Subcutaneous abdominal adipose tissue (tissue), 5 donors: Measurements from ENCODE around the gene PITX2.

ENCODE experiments used
- H3K27ac ChIP-seq: one replicate; pipeline ENCODE4 v1.7.0; 2013; ENCODE audit warnings: low read depth, mild to moderate bottlenecking, inconsistent platforms, low read length, moderate library complexity
- H3K27me3 ChIP-seq, 5 donors: one replicate each; pipeline ENCODE4 v1.7.0; 2013; ENCODE audit warnings: low read length in 5 of 5, inconsistent platforms in 1 of 5; ENCODE audit not compliant: control insufficient read depth in 5 of 5, insufficient read depth in 4 of 5
- H3K36me3 ChIP-seq, 5 donors: one replicate each; pipeline ENCODE4 v1.7.0; 2013; ENCODE audit warnings: low read length in 5 of 5; ENCODE audit not compliant: control insufficient read depth in 5 of 5, insufficient read depth in 5 of 5
- H3K4me1 ChIP-seq, 5 donors: one replicate each; pipeline ENCODE4 v1.7.0; 2013; ENCODE audit warnings: low read length in 5 of 5, mild to moderate bottlenecking in 3 of 5, moderate library complexity in 1 of 5; ENCODE audit not compliant: control insufficient read depth in 5 of 5, insufficient read depth in 5 of 5
- H3K4me3 ChIP-seq, 5 donors: one replicate each; pipeline ENCODE4 v1.7.0; 2013; ENCODE audit warnings: low read length in 5 of 5, low read depth in 1 of 5
- H3K9ac ChIP-seq, 5 donors: one replicate each; pipeline ENCODE4 v1.7.0; 2013; ENCODE audit warnings: low read length in 5 of 5, mild to moderate bottlenecking in 4 of 5, moderate library complexity in 3 of 5
- H3K9me3 ChIP-seq, 5 donors: one replicate each; pipeline ENCODE4 v1.7.0; 2013; ENCODE audit warnings: low read length in 5 of 5; ENCODE audit not compliant: control insufficient read depth in 5 of 5
- donor health status: healthy.
- donor health status: healthy.
- donor health status: healthy.
- donor health status: healthy.
- donor health status: healthy.

PITX2 gene

GRCh38 chr4:110611968-110612447, 10.9 kb downstream of the PITX2 start:
- Histone ChIP-seq H3K27ac (no peak overlapping the region), H3K9me3 (no peaks in the 10 kb centered on the region), H3K36me3 (no peaks in the 10 kb centered on the region), H3K27me3 (peaks cover 45 to 71% (median 67%) of the 10 kb centered on the region in 5 donors), H3K9ac (no peak overlapping the region), H3K4me3 (peak overlapping the region in 3 of 5 donors; percentile 38 to 43 (median 38)), H3K4me1 (peaks cover 0 to 13% (median 10%) of the 10 kb centered on the region in 5 donors)

GRCh38 chr4:110610940-110611831, 11.7 kb downstream of the PITX2 start:
- Histone ChIP-seq H3K9me3 (no peaks in the 10 kb centered on the region), H3K9ac (no peak overlapping the region), H3K36me3 (no peaks in the 10 kb centered on the region), H3K4me3 (peak overlapping the region in 4 of 5 donors; percentile 38 to 43 (median 38)), H3K27ac (no peak overlapping the region), H3K27me3 (peaks cover 45 to 71% (median 63%) of the 10 kb centered on the region in 5 donors), H3K4me1 (peaks cover 0 to 13% (median 10%) of the 10 kb centered on the region in 5 donors)

- H3K4me3 ChIP-seq = no peak overlapping the region
- peaks cover 0 to 13% (median 10%) of the 10 kb centered on the region in 5 donors for H3K4me1 ChIP-seq
- H3K27me3 ChIP-seq = peaks cover 45 to 65% (median 58%) of the 10 kb centered on the region in 5 donors
- no peak overlapping the region for H3K9ac ChIP-seq
- no peak overlapping the region for H3K27ac ChIP-seq
- no peaks in the 10 kb centered on the region for H3K36me3 ChIP-seq
- no peaks in the 10 kb centered on the region for H3K9me3 ChIP-seq
Measured at GRCh38 chr4:110610620-110610939, 12.3 kb downstream of the PITX2 start.

- Histone ChIP-seq H3K9me3 (no peaks in the 10 kb centered on the region), H3K36me3 (no peaks in the 10 kb centered on the region), H3K27ac (no peak overlapping the region), H3K4me3 (no peak overlapping the region), H3K9ac (no peak overlapping the region), H3K4me1 (peaks cover 0 to 13% (median 10%) of the 10 kb centered on the region in 5 donors), H3K27me3 (peaks cover 36 to 52% (median 45%) of the 10 kb centered on the region in 5 donors)
Measured at GRCh38 chr4:110609044-110609750, 13.7 kb downstream of the PITX2 start.

- no peaks in the 10 kb centered on the region for H3K4me1 ChIP-seq
- H3K36me3 ChIP-seq = no peaks in the 10 kb centered on the region
- H3K27me3 ChIP-seq = peaks cover 6 to 15% (median 12%) of the 10 kb centered on the region in 5 donors
- no peak overlapping the region for H3K4me3 ChIP-seq
- H3K9ac ChIP-seq = no peak overlapping the region
- H3K27ac ChIP-seq = no peak overlapping the region
- no peaks in the 10 kb centered on the region for H3K9me3 ChIP-seq
Measured at GRCh38 chr4:110605077-110605476, 17.8 kb downstream of the PITX2 start.

- Histone ChIP-seq H3K4me3 (no peak overlapping the region), H3K27ac (no peak overlapping the region), H3K9ac (no peak overlapping the region), H3K4me1 (no peaks in the 10 kb centered on the region), H3K27me3 (peaks cover 0 to 2% (median 0%) of the 10 kb centered on the region in 5 donors), H3K36me3 (no peaks in the 10 kb centered on the region), H3K9me3 (peaks cover 0 to 6% (median 0%) of the 10 kb centered on the region in 5 donors)
Measured at GRCh38 chr4:110602061-110602460, 20.8 kb downstream of the PITX2 start.

GRCh38 chr4:110597582-110597981, 25.3 kb downstream of the PITX2 start:
- H3K4me1 ChIP-seq = no peaks in the 10 kb centered on the region
- no peak overlapping the region for H3K4me3 ChIP-seq
- no peak overlapping the region for H3K27ac ChIP-seq
- H3K9me3 ChIP-seq = peaks cover 0 to 20% (median 4%) of the 10 kb centered on the region in 5 donors
- H3K36me3 ChIP-seq = no peaks in the 10 kb centered on the region
- H3K27me3 ChIP-seq = peaks cover 0 to 2% (median 0%) of the 10 kb centered on the region in 5 donors
- no peak overlapping the region for H3K9ac ChIP-seq

- Histone ChIP-seq H3K9ac (no peak overlapping the region), H3K27ac (no peak overlapping the region), H3K36me3 (no peaks in the 10 kb centered on the region), H3K4me3 (no peak overlapping the region), H3K9me3 (peaks cover 0 to 20% (median 4%) of the 10 kb centered on the region in 5 donors), H3K27me3 (peaks cover 0 to 2% (median 0%) of the 10 kb centered on the region in 5 donors), H3K4me1 (no peaks in the 10 kb centered on the region)
Measured at GRCh38 chr4:110596431-110596830, 26.4 kb downstream of the PITX2 start.

GRCh38 chr4:110595583-110595982, 27.3 kb downstream of the PITX2 start:
- no peak overlapping the region for H3K4me3 ChIP-seq

GRCh38 chr4:110589297-110589696, 33.6 kb downstream of the PITX2 start:
- Histone ChIP-seq H3K9ac (no peak overlapping the region), H3K36me3 (no peaks in the 10 kb centered on the region), H3K9me3 (no peaks in the 10 kb centered on the region), H3K27ac (no peak overlapping the region), H3K27me3 (no peaks in the 10 kb centered on the region), H3K4me3 (no peak overlapping the region), H3K4me1 (peaks cover 0 to 4% (median 0%) of the 10 kb centered on the region in 5 donors)

More at GRCh38 chr4:110595583-110595982, 27.3 kb downstream of the PITX2 start:
- no peaks in the 10 kb centered on the region for H3K4me1 ChIP-seq
- H3K9me3 ChIP-seq = peaks cover 0 to 20% (median 4%) of the 10 kb centered on the region in 5 donors
- H3K27ac ChIP-seq = no peak overlapping the region
- no peaks in the 10 kb centered on the region for H3K36me3 ChIP-seq
- H3K9ac ChIP-seq = no peak overlapping the region
- H3K27me3 ChIP-seq = no peaks in the 10 kb centered on the region
